Measurements from ENCODE around the gene TTC6.

GRCh38 chr14:37588956-37589714, 6.3 kb upstream of the TTC6 start:
- no peak for TF ChIP-seq CTCF (IDR thresholded peaks at IDR 0.05)
- no peak for TF ChIP-seq POLR2A (IDR thresholded peaks at IDR 0.05)
